Lower leg skin (tissue), 4 donors: ENCODE results near the gene TMEM170A. TPM values are rescaled to one million over a fixed set of nuclear protein-coding genes. Genes with fewer than 3 reads are reported as not detected.

Source experiments
- DNase-seq, 2 donors: peaks; one replicate each; pipeline ENCODE4 v3.0.0-alpha.2; 2019; ENCODE audit warnings: low spot score in 2 of 2
- H3K4me3 ChIP-seq: fragments of 200-600 bp; sonication (generic); 2 replicates; pipeline ENCODE4 v1.5.1; 2017; ENCODE audit warnings: mild to moderate bottlenecking, low read depth; ENCODE audit not compliant: poor library complexity, severe bottlenecking
- POLR2A ChIP-seq, 2 donors: fragments of 450-650 bp; IDR thresholded peaks; one replicate each; pipeline ENCODE4 v1.6.1; 2016 to 2017; ENCODE audit warnings: antibody characterized with exemption in 2 of 2, mild to moderate bottlenecking in 1 of 2, moderate library complexity in 1 of 2
- WGBS, 2 donors: methylation state at CpG; one replicate each; pipeline ENCODE4 v1.1.5; 2018; 5-methylcytosine and 5-hydroxymethylcytosine counted together
- intact Hi-C: fragments of 100-400 bp; cut with DNase I; formaldehyde crosslinking; loops from one replicate; pipeline ENCODE4 v1.15.0; 2023; ENCODE audit warnings: low total_unique reads
- total RNA-seq, 4 donors: library from RNA; depleted of rRNA; stranded (reverse); fragments of >200 nt; gene quantifications; one replicate each; pipeline ENCODE4 v1.1.0, GENCODE V29; 2016
- TF ChIP-seq, protein P1 (sequence below), 3 donors: fragments of 450-650 bp; IDR thresholded peaks; one replicate each; pipeline ENCODE4 v1.5.1; 2016; ENCODE audit warnings: antibody characterized with exemption in 3 of 3, mild to moderate bottlenecking in 3 of 3, moderate library complexity in 2 of 3

The TMEM170A gene
- total RNA-seq, 4 donors from 2014 or later: 13.6 to 15.7 (median 15.0) TPM

GRCh38 chr16:75452464-75453190, 11.9 kb downstream of the TMEM170A start:
- H3K4me3 ChIP-seq: no peak overlapping the region
- intact Hi-C loops: no loop called here
- 98% methylated on average over 12 of the region's 12 CpGs for WGBS, 2 donors
- TF ChIP-seq, protein P1, sequence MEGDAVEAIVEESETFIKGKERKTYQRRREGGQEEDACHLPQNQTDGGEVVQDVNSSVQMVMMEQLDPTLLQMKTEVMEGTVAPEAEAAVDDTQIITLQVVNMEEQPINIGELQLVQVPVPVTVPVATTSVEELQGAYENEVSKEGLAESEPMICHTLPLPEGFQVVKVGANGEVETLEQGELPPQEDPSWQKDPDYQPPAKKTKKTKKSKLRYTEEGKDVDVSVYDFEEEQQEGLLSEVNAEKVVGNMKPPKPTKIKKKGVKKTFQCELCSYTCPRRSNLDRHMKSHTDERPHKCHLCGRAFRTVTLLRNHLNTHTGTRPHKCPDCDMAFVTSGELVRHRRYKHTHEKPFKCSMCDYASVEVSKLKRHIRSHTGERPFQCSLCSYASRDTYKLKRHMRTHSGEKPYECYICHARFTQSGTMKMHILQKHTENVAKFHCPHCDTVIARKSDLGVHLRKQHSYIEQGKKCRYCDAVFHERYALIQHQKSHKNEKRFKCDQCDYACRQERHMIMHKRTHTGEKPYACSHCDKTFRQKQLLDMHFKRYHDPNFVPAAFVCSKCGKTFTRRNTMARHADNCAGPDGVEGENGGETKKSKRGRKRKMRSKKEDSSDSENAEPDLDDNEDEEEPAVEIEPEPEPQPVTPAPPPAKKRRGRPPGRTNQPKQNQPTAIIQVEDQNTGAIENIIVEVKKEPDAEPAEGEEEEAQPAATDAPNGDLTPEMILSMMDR (IDR thresholded peaks at IDR 0.05): no peak
- no peak for TF ChIP-seq POLR2A (IDR thresholded peaks at IDR 0.05)
- DNase-seq: peak in 1 of 2 donors; percentile 79

- no peak for DNase-seq
- TF ChIP-seq, protein P1 (IDR thresholded peaks at IDR 0.05): no peak
- TF ChIP-seq POLR2A (IDR thresholded peaks at IDR 0.05): no peak
- intact Hi-C loops: no loop called here
- no peak overlapping the region for H3K4me3 ChIP-seq
Observed at GRCh38 chr16:75446416-75446815, 18.1 kb downstream of the TMEM170A start.

DNA sequence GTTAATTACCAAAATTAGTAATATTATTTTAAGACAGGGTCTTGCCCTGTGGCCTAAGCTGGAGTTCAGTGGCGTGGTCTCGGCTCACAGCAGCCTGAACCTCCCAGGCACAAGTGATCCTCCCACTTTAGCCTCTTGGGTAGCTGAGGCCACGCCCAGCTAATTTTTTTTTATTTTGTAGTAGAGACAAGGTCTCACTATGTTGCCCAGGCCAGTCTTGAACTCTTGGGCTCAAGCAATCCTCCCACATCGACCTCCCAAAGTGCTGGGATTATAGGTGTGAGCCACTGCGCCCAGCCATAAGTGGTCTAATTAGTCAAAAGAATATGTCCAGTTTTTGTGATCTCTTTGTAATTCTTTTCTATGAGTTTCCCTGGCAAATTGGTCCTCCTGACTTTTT, 19.2 kb downstream of the TMEM170A start:
- DNase-seq: peak in 1 of 2 donors; percentile 39
- H3K4me3 ChIP-seq: no peak overlapping the region
- intact Hi-C loops: no loop called here
- 85 to 93% methylated on average over 4 to 5 of the region's 5 CpGs for WGBS, 2 donors
- no peak for TF ChIP-seq POLR2A (IDR thresholded peaks at IDR 0.05)
- TF ChIP-seq, protein P1 (IDR thresholded peaks at IDR 0.05): no peak

GRCh38 chr16:75443298-75443697, 21.2 kb downstream of the TMEM170A start:
- intact Hi-C loops: no loop called here
- WGBS, 2 donors: 69% methylated on average over 3 of the region's 3 CpGs
- no peak overlapping the region for H3K4me3 ChIP-seq
- TF ChIP-seq POLR2A (IDR thresholded peaks at IDR 0.05): no peak
- TF ChIP-seq, protein P1 (IDR thresholded peaks at IDR 0.05): no peak
- no peak for DNase-seq

DNA sequence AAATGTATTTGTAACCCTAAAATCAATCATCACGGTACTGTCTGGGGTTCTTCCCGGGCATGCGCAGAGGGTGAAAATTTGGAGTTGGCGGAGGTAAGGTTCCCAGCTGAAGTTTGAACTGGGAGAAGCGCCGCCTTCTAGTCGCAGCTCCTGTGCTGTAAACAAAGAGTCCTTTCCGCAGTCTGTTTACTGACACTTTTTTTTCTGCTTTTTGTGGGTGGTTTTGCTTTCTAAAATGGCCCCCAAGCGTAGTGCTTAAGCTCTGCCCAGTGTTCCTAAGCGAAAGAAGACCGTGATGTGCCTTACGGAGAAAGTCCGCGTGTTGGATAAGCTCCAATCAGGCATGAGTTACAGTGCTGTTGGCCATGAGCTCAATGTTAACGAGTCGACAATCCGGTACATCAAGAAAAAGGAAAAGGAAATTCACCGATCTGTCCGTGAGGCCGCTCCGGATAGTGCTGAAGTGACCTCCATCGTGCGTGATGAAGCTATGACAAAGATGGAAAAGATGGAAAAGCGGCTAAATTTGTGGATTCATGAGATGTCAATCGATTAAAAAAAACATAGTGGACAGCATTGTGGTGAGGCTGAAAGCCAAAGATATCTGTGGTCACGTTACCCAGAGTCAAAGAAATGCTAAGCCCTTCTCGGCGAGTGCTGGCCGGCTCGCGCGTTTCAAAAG, 30.6 kb downstream of the TMEM170A start:
- peak; percentile 82 to 89 for DNase-seq

More for the DNA sequence above, 30.6 kb downstream of the TMEM170A start:
- WGBS, 2 donors: 1 to 4% methylated on average over 32 of the region's 32 CpGs
- peak overlapping the region; percentile 87 for H3K4me3 ChIP-seq
- intact Hi-C loops: no loop called here
- TF ChIP-seq, protein P1 (IDR thresholded peaks at IDR 0.05): no peak
- TF ChIP-seq POLR2A (IDR thresholded peaks at IDR 0.05): no peak
